DOHH2 (cell line): ENCODE measurements around the gene LARGE1.

Experiments
- CTCF ChIP-seq: fragments of 200-600 bp; sonication (generic); IDR thresholded peaks from one replicate; pipeline ENCODE4 v1.5.1; 2014; ENCODE audit warnings: antibody characterized with exemption, mild to moderate bottlenecking, low read depth, low read length; ENCODE audit not compliant: poor library complexity, severe bottlenecking
- EZH2phosphoT487 ChIP-seq: fragments of 200-600 bp; sonication (generic); IDR thresholded peaks from 2 replicates; pipeline ENCODE4 v1.6.1; 2017; ENCODE audit warnings: borderline replicate concordance, mild to moderate bottlenecking, antibody characterized with exemption, low read length, moderate library complexity, mixed read lengths

GRCh38 chr22:33710326-33710725, 209.9 kb downstream of the LARGE1 start:
- TF ChIP-seq CTCF (no peak), EZH2phosphoT487 (no peak)
